Peyer's patch (tissue), 4 donors: Measurements from ENCODE around the gene RRBP1. TPM values are rescaled to one million over a fixed set of nuclear protein-coding genes. Genes with fewer than 3 reads are reported as not detected.

Experiments
- DNase-seq, 3 donors: peaks; one replicate each; pipeline ENCODE4 v3.0.0-alpha.2; 2017 to 2019
- H3K27ac ChIP-seq, 4 donors: fragments of 200-600 bp; sonication (generic); one replicate each; pipeline ENCODE4 v1.5.1; 2016 to 2019
- H3K27me3 ChIP-seq, 2 donors: fragments of 200-600 bp; sonication (generic); one replicate each; pipeline ENCODE4 v1.5.1; 2019
- H3K36me3 ChIP-seq, 3 donors: fragments of 200-600 bp; sonication (generic); one replicate each; pipeline ENCODE4 v1.5.1; 2016 to 2019
- H3K4me1 ChIP-seq, 4 donors: fragments of 200-600 bp; sonication (generic); one replicate each; pipeline ENCODE4 v1.5.1; 2016 to 2019
- H3K4me3 ChIP-seq, 4 donors: fragments of 200-600 bp; sonication (generic); 1 replicate in 3 of 4; 2 replicates in 1 of 4; pipeline ENCODE4 v1.5.1; 2016 to 2019; ENCODE audit warnings: mild to moderate bottlenecking in 1 of 4
- H3K9me3 ChIP-seq, 4 donors: fragments of 200-600 bp; sonication (generic); one replicate each; pipeline ENCODE4 v1.5.1; 2016 to 2019; ENCODE audit warnings: mild to moderate bottlenecking in 1 of 4
- POLR2A ChIP-seq, 2 donors: fragments of 450-650 bp; IDR thresholded peaks; one replicate each; pipeline ENCODE4 v1.5.1; 2017; ENCODE audit warnings: antibody characterized with exemption in 2 of 2, mild to moderate bottlenecking in 2 of 2, moderate library complexity in 2 of 2
- total RNA-seq, 4 donors: library from RNA; depleted of rRNA; stranded (reverse); fragments of >200 nt; gene quantifications; one replicate each; pipeline ENCODE4 v1.1.0, GENCODE V29; 2016
- TF ChIP-seq, protein P1 (sequence below), 6 experiments: fragments of 450-650 bp in 4 of 6; fragments of 200-600 bp in 2 of 6; sonication (generic) in 1 of 6; IDR thresholded peaks; one replicate each; pipeline ENCODE4 v1.5.1; 2017 to 2019; ENCODE audit warnings: antibody characterized with exemption in 6 of 6, mild to moderate bottlenecking in 3 of 6, moderate library complexity in 1 of 6

Gene RRBP1
- total RNA-seq, 4 donors from 2014 or later = 169 to 328 (median 249) TPM

DNA sequence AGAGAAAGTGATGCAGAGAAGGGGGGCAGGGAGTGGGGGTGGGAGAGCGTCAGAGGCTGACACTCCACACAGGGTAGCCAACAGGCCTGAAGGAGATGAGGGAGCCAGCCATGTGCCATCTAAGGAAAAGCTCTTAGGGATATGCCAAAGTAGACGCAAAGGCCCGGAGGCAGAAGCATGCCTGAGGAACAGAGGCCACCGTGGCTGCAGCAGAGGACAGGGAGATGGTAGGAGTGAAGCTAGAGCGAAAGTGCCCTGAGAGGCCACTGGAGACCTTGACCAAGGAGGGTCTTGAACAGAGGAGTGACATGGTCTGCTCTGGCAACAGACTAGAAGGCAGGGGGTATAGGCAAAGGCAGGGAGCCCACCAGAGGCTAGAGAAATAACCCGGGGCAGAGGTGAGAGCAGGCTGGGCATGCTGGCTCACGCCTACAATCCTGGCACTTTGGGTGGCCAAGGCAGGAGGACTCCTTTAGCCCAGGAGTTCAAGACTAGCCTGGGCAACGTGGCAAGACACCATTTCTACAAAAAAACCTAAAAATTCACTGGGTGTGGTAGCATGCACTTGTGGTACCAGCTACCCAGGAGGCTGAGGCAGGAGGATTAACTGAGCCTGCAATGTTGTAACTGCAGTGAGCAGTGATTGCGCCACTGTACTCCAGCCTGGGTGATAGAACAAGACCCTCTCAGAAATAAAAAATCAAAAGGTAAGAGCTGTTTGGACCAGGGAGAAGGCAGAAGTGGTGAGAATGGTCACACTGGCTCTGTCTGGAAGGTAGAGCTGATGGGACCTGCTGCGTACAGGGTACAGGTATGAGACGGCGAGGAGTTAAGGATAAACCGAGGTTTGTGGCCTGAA, 6.3 kb downstream of the RRBP1 start:
- Histone ChIP-seq H3K4me1 (peaks cover 0 to 26% (median 2%) of the 10 kb centered on the region in 4 donors), H3K27ac (no peak overlapping the region), H3K36me3 (peaks cover 0 to 28% (median 0%) of the 10 kb centered on the region in 3 donors)

DNA sequence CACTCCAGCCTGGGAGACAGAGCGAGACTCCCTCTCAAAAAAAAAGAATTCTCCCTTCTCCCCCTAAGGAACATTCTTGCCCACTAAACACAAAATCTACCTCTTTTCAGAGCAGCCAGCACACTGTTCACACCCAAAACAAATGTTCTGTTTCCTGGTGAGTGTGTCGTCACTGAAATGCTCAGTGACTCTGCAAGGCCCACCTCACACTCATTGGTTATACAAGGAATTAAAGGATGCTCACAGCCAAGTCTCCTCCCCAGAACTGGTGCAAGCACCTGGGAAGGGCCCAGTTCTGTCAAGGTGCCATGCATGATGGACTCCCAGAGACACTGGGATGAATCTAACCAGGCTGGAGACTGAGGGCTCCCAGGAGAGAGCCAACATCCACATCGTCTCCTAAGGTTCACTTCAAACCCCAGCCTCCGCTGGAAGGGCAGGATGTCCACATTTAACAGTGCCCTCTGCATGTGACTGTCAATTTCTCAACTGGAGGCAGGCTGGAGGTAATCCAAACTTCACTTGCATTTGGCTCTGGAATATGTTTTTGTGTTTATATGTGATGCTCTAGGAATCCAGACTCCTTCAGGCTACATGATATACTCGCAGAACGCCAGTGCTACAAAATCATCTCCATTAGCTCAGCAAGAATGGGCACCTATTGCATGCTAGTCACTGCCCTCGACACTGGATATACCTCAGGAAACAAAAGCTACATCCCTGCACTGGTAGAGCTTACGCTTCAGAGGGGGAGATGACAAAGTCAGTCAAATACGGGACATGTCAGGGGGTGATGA, 7.1 kb downstream of the RRBP1 start:
- Histone ChIP-seq H3K27ac (no peak overlapping the region), H3K4me3 (no peak overlapping the region), H3K4me1 (peaks cover 0 to 22% (median 0%) of the 10 kb centered on the region in 4 donors), H3K9me3 (no peaks in the 10 kb centered on the region), H3K27me3 (no peaks in the 10 kb centered on the region), H3K36me3 (peaks cover 0 to 28% (median 0%) of the 10 kb centered on the region in 3 donors)
- DNase-seq = no peak
- no peak for TF ChIP-seq POLR2A (IDR thresholded peaks at IDR 0.05)
- TF ChIP-seq, protein P1, sequence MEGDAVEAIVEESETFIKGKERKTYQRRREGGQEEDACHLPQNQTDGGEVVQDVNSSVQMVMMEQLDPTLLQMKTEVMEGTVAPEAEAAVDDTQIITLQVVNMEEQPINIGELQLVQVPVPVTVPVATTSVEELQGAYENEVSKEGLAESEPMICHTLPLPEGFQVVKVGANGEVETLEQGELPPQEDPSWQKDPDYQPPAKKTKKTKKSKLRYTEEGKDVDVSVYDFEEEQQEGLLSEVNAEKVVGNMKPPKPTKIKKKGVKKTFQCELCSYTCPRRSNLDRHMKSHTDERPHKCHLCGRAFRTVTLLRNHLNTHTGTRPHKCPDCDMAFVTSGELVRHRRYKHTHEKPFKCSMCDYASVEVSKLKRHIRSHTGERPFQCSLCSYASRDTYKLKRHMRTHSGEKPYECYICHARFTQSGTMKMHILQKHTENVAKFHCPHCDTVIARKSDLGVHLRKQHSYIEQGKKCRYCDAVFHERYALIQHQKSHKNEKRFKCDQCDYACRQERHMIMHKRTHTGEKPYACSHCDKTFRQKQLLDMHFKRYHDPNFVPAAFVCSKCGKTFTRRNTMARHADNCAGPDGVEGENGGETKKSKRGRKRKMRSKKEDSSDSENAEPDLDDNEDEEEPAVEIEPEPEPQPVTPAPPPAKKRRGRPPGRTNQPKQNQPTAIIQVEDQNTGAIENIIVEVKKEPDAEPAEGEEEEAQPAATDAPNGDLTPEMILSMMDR (IDR thresholded peaks at IDR 0.05) = no peak

More for the DNA sequence above, 6.3 kb downstream of the RRBP1 start:
- Histone ChIP-seq H3K9me3 (no peaks in the 10 kb centered on the region), H3K4me3 (no peak overlapping the region), H3K27me3 (no peaks in the 10 kb centered on the region)
- DNase-seq = no peak
- TF ChIP-seq, protein P1 (IDR thresholded peaks at IDR 0.05) = no peak
- TF ChIP-seq POLR2A (IDR thresholded peaks at IDR 0.05) = no peak

DNA sequence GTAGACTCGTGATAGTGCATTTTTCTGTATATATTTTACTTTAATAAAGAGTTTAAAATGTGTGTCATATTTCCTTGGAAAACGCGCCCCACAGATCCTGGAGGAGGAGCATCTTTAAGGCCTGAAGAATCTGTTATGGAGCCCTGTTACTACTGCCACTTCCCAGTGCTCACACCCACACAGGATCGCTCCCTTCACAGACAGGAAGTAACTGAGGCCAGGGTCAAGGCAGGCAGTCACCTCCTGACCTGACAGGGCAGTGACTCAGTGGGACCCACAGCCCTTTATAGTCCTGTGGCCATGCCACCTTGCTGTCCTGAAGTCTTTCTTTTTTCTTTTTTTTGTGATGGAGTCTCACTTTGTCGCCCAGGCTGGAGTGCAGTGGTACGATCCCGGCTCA, 9.0 kb downstream of the RRBP1 start:
- Histone ChIP-seq H3K9me3 (no peaks in the 10 kb centered on the region), H3K4me3 (no peak overlapping the region), H3K4me1 (peaks cover 0 to 13% (median 0%) of the 10 kb centered on the region in 4 donors), H3K27ac (no peak overlapping the region), H3K27me3 (no peaks in the 10 kb centered on the region), H3K36me3 (peaks cover 0 to 24% (median 0%) of the 10 kb centered on the region in 3 donors)
- TF ChIP-seq POLR2A (IDR thresholded peaks at IDR 0.05) = no peak
- TF ChIP-seq, protein P1 (IDR thresholded peaks at IDR 0.05) = no peak
- DNase-seq = no peak

DNA sequence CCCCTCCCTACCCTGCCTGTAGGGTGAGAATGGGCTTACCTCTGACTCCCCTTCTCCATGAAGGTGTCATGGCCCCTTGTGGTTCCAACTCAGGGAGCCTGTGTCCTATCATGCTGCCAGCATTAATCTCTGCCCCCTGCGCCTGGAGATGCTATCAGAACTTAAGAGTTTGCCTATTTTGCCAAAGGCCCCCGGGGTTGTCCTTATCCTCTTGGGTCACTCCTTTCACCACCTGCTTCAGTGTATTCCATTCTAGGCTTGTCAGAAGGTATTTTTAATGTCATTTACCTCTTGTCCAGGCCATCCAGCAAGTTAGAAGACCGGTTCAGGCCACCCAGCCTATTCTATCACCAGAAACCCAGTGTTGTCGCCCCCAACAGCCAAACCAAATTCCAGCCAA, 10.5 kb downstream of the RRBP1 start:
- no peak overlapping the region for H3K27ac ChIP-seq
- peaks cover 0 to 13% (median 0%) of the 10 kb centered on the region in 4 donors for H3K4me1 ChIP-seq
- H3K36me3 ChIP-seq = peaks cover 0 to 11% (median 0%) of the 10 kb centered on the region in 3 donors
- H3K27me3 ChIP-seq = no peaks in the 10 kb centered on the region
- no peaks in the 10 kb centered on the region for H3K9me3 ChIP-seq
- TF ChIP-seq, protein P1 (IDR thresholded peaks at IDR 0.05) = no peak
- TF ChIP-seq POLR2A (IDR thresholded peaks at IDR 0.05) = no peak
- no peak for DNase-seq
- H3K4me3 ChIP-seq = no peak overlapping the region

DNA sequence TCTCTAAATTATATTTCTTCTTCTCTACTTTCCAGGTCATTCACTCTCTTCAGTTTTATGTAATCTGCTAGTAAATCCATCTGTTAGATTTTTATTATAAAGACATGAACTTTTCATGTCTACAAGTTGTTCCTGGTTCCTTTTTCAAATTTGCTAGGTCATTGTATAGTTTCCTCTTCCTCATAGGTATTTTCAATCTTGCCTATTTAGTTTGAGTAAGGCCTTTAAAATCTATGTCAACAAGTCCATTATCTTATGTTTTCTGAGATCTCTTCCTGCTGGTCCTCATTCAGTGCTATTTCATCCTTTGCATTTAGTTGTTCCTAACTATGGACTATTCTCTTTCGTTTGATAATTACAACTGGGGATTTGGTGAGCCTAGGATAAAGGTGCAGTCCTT, 11.0 kb downstream of the RRBP1 start:
- TF ChIP-seq POLR2A (IDR thresholded peaks at IDR 0.05) = no peak
- TF ChIP-seq, protein P1 (IDR thresholded peaks at IDR 0.05) = no peak
- Histone ChIP-seq H3K9me3 (no peaks in the 10 kb centered on the region), H3K4me1 (peaks cover 0 to 13% (median 0%) of the 10 kb centered on the region in 4 donors), H3K36me3 (peaks cover 0 to 8% (median 0%) of the 10 kb centered on the region in 3 donors), H3K27me3 (no peaks in the 10 kb centered on the region), H3K4me3 (no peak overlapping the region), H3K27ac (no peak overlapping the region)
- no peak for DNase-seq
